GM23338 (cell line): ENCODE data around the gene TXLNB. TPM values are rescaled to one million over a fixed set of nuclear protein-coding genes. Genes with fewer than 3 reads are reported as not detected.

Experiments
- ATAC-seq: fragments of 200-7000 bp; cut with Tn5 transposase; 3 replicates; pipeline ENCODE4 v1.9.1; 2020
- DNase-seq: peaks from one replicate; pipeline ENCODE4 v3.0.0-alpha.2; 2015; ENCODE audit warnings: low spot score
- H2AFZ ChIP-seq: fragments of 200-600 bp; sonication (generic); 2 replicates; pipeline ENCODE4 v1.8.0; 2016; ENCODE audit warnings: antibody characterized with exemption, mild to moderate bottlenecking, moderate library complexity
- H3F3A ChIP-seq: fragments of 200-600 bp; sonication (generic); replicated peaks from 2 replicates; pipeline ENCODE4 v1.8.0; 2017; ENCODE audit warnings: antibody characterized with exemption, mixed run types, low read depth
- H3K27ac ChIP-seq: fragments of 200-600 bp; sonication (generic); 2 replicates; pipeline ENCODE4 v1.6.1; 2016; ENCODE audit warnings: low read depth
- H3K27me3 ChIP-seq: fragments of 200-600 bp; sonication (generic); 2 replicates; pipeline ENCODE4 v1.8.0; 2016; ENCODE audit warnings: mild to moderate bottlenecking, mixed run types, moderate library complexity; ENCODE audit not compliant: insufficient read depth
- H3K36me3 ChIP-seq: fragments of 200-600 bp; sonication (generic); 2 replicates; pipeline ENCODE4 v1.8.0; 2016; ENCODE audit warnings: mild to moderate bottlenecking; ENCODE audit not compliant: insufficient read depth
- H3K4me1 ChIP-seq: fragments of 200-600 bp; sonication (generic); 2 replicates; pipeline ENCODE4 v1.8.0; 2016; ENCODE audit warnings: mild to moderate bottlenecking, moderate library complexity; ENCODE audit not compliant: insufficient read depth
- H3K4me2 ChIP-seq: fragments of 200-600 bp; sonication (generic); 2 replicates; pipeline ENCODE4 v1.7.1; 2017; ENCODE audit warnings: mixed run types
- H3K4me3 ChIP-seq: fragments of 200-600 bp; sonication (generic); 2 replicates; pipeline ENCODE4 v1.6.1; 2016; ENCODE audit warnings: mixed run types
- H3K79me2 ChIP-seq: fragments of 200-600 bp; sonication (generic); replicated peaks from 2 replicates; pipeline ENCODE4 v1.8.0; 2017; ENCODE audit warnings: mild to moderate bottlenecking; ENCODE audit not compliant: insufficient read depth
- H3K9me2 ChIP-seq: fragments of 200-600 bp; sonication (generic); 2 replicates; pipeline ENCODE4 v1.8.0; 2017; ENCODE audit not compliant: insufficient read depth
- H4K20me1 ChIP-seq: fragments of 200-600 bp; sonication (generic); replicated peaks from 2 replicates; pipeline ENCODE4 v1.8.0; 2017; ENCODE audit warnings: mild to moderate bottlenecking; ENCODE audit not compliant: insufficient read depth
- H3K27ac Mint-ChIP-seq: 2 replicates; pipeline ENCODE4 v1.8.0; 2020; ENCODE audit warnings: inconsistent platforms, mild to moderate bottlenecking, moderate library complexity, mixed read lengths
- H3K27me3 Mint-ChIP-seq: 3 replicates; pipeline ENCODE4 v1.8.0; 2022; ENCODE audit warnings: low read depth, mild to moderate bottlenecking, moderate library complexity, mixed read lengths, inconsistent platforms; ENCODE audit not compliant: insufficient read depth, poor library complexity
- H3K36me3 Mint-ChIP-seq: 3 replicates; pipeline ENCODE4 v1.8.0; 2021; ENCODE audit warnings: low read depth, mild to moderate bottlenecking, inconsistent platforms, moderate library complexity, mixed read lengths
- H3K4me1 Mint-ChIP-seq: 3 replicates; pipeline ENCODE4 v1.8.0; 2020; ENCODE audit warnings: mild to moderate bottlenecking, inconsistent platforms, mixed read lengths
- H3K4me3 Mint-ChIP-seq: 3 replicates; pipeline ENCODE4 v1.8.0; 2021; ENCODE audit warnings: moderate library complexity, mild to moderate bottlenecking, inconsistent platforms, mixed read lengths
- H3K9me3 Mint-ChIP-seq: 3 replicates; pipeline ENCODE4 v1.8.0; 2020; ENCODE audit warnings: moderate library complexity, mild to moderate bottlenecking, inconsistent platforms, mixed read lengths
- CREB1 ChIP-seq: fragments of 250-450 bp; sonication (Bioruptor Pico); IDR thresholded peaks from 2 replicates; pipeline ENCODE4 v1.5.0; 2020; ENCODE audit warnings: low read depth, mild to moderate bottlenecking, moderate library complexity
- CTCF ChIP-seq, 2 experiments: fragments of 200-600 bp in 1 of 2; sonication (generic) in 1 of 2; conservative IDR thresholded peaks; 2 replicates each; pipeline versions ENCODE4 v1.5.1 to v1.6.1; 2016 to 2017; ENCODE audit warnings: antibody characterized with exemption in 2 of 2, low read depth in 2 of 2, mild to moderate bottlenecking in 2 of 2, moderate library complexity in 1 of 2
- ETS1 ChIP-seq: IDR thresholded peaks from 2 replicates; pipeline ENCODE4 v1.6.1; 2016; ENCODE audit warnings: antibody characterized with exemption
- EZH2 ChIP-seq: fragments of 200-600 bp; sonication (generic); IDR thresholded peaks from one replicate; pipeline ENCODE4 v1.8.0; 2017; ENCODE audit warnings: antibody characterized with exemption, mild to moderate bottlenecking, low read depth; ENCODE audit not compliant: unreplicated experiment
- EZH2phosphoT487 ChIP-seq: fragments of 200-600 bp; sonication (generic); IDR thresholded peaks from one replicate; pipeline ENCODE4 v1.8.1; 2018; ENCODE audit warnings: antibody characterized with exemption; ENCODE audit not compliant: unreplicated experiment
- NANOG ChIP-seq: IDR thresholded peaks from 2 replicates; pipeline ENCODE4 v1.6.1; 2016; ENCODE audit warnings: antibody characterized with exemption, borderline replicate concordance
- REST ChIP-seq: IDR thresholded peaks from one replicate; pipeline ENCODE4 v1.6.1; 2018; ENCODE audit warnings: antibody characterized with exemption; ENCODE audit not compliant: unreplicated experiment
- STAT1 ChIP-seq: IDR thresholded peaks from one replicate; pipeline ENCODE4 v1.6.1; 2016; ENCODE audit warnings: antibody characterized with exemption; ENCODE audit not compliant: unreplicated experiment
- ZNF114 ChIP-seq: fragments of 250-450 bp; sonication (Bioruptor Pico); IDR thresholded peaks from 2 replicates; pipeline ENCODE4 v1.5.0; 2020; ENCODE audit warnings: mild to moderate bottlenecking, moderate library complexity
- ZNF331 ChIP-seq: fragments of 250-450 bp; sonication (Bioruptor Pico); IDR thresholded peaks from 2 replicates; pipeline ENCODE4 v1.5.0; 2020; ENCODE audit warnings: low read depth, mild to moderate bottlenecking, moderate library complexity
- ZNF462 ChIP-seq: fragments of 250-450 bp; sonication (Bioruptor Pico); IDR thresholded peaks from 2 replicates; pipeline ENCODE4 v1.5.0; 2020; ENCODE audit warnings: mild to moderate bottlenecking, moderate library complexity
- polyA plus RNA-seq: library from polyadenylated mRNA; unstranded; fragments of >200 nt; fragmentation: Nextera tagmentation; extraction: Ambion mirVana; gene quantifications from 2 replicates; pipeline ENCODE4 v1.2.1, GENCODE V29; 2016
- total RNA-seq: library from RNA; depleted of rRNA; stranded (reverse); fragments of >200 nt; shearing (Covaris generic); gene quantifications from 2 replicates; pipeline ENCODE4 v1.2.3, GENCODE V29; 2014

TXLNB gene
- total and polyA plus RNA-seq, 2 experiments from 2014 or later = 0.11 to 0.28 TPM

- TF ChIP-seq EZH2phosphoT487 = no peak
- TF ChIP-seq ZNF331 = no peak
- TF ChIP-seq ETS1 = no peak
- TF ChIP-seq CREB1 (CRISPR knock-in tag) = no peak
- no peak for TF ChIP-seq ZNF462 (CRISPR knock-in tag)
- TF ChIP-seq NANOG = no peak
Observed at GRCh38 chr6:139289233-139289632, 2.6 kb downstream of the TXLNB start (continued).

- H2AFZ ChIP-seq = no peak overlapping the region
- no peaks in the 10 kb centered on the region for H3K79me2 ChIP-seq
- H4K20me1 ChIP-seq = no peaks in the 10 kb centered on the region
- no peak overlapping the region for H3K27ac ChIP-seq
- Mint-ChIP-seq H3K27me3 (peaks cover 5% of the 10 kb centered on the region), H3K9me3 (0 out of 3 replicates have a peak, but pooled peaks cover 2% of the 10 kb centered on the region), H3K27ac (no peak overlapping the region), H3K4me1 (peaks cover 17% of the 10 kb centered on the region), H3K36me3 (no peaks in the 10 kb centered on the region), H3K4me3 (no peak overlapping the region)
- no peaks in the 10 kb centered on the region for H3K36me3 ChIP-seq
- no peak for DNase-seq
- no peaks in the 10 kb centered on the region for H3F3A ChIP-seq
- no peaks in the 10 kb centered on the region for H3K9me2 ChIP-seq
- ATAC-seq = no peak
- H3K4me3 ChIP-seq = no peak overlapping the region
- no peaks in the 10 kb centered on the region for H3K27me3 ChIP-seq
- H3K4me2 ChIP-seq = no peak overlapping the region
- peaks cover 13% of the 10 kb centered on the region for H3K4me1 ChIP-seq
- TF ChIP-seq ZNF331 (no peak), NANOG (no peak), ZNF114 (CRISPR knock-in tag) (no peak), EZH2phosphoT487 (no peak), CTCF (conservative IDR thresholded peaks at IDR 0.05; ENCODE audit: low read depth in 2 of 2) (no peak), CREB1 (CRISPR knock-in tag) (no peak), REST (no peak), EZH2 (no peak), STAT1 (no peak)
Observed at GRCh38 chr6:139288496-139289040, 3.2 kb downstream of the TXLNB start.
